HG03066 (cell line): ENCODE results near the gene ERBB4.
"Not testable (repeated sequence)": the region's sequence is repeated elsewhere in the genome, so short reads cannot be mapped to it uniquely, and the experiment has no call there.

Experiments used
- ATAC-seq: cut with Tn5 transposase; IDR thresholded peaks from one replicate; pipeline ENCODE4 v1.9.1; 2021; ENCODE audit warnings: low read depth; ENCODE audit not compliant: unreplicated experiment

The ERBB4 gene

DNA sequence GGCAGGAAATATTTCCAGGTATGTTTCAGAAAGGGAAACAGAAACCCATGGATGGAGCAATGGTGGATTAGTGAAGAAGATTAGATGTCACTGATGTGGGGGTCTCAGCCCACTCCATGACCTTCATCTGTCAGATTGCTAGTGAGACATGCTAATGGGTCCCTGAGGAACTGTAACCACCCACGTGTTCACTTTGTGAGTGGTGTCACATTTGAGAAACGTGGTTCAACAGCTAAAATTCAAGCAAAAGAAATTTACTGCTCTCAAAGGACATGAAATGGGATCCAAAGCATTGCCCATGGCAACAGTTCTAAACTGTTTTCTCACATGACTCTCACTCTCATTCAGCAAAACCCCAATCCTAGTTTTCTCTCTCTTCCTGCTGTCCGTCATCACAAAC is 776.1 kb downstream of the ERBB4 start:
- no peak for ATAC-seq

DNA sequence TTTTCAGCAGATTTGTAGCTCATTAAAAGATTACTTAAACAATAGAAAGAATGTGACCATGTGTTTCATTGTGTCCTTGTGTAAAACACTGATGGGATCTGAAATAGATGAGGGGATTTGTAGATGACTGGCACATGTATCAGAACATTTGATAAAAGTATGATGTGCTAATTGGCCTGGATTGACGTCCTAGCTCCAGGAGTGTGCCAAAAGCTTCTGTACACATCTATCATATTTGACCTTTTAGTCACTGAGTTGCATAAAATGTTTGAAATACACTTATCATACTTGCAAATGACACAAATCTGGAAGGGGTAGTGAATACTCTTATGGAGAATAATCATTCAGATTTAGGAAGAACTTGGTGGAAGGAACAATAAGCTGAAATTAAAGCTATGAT is 778.5 kb downstream of the ERBB4 start:
- no peak for ATAC-seq

DNA sequence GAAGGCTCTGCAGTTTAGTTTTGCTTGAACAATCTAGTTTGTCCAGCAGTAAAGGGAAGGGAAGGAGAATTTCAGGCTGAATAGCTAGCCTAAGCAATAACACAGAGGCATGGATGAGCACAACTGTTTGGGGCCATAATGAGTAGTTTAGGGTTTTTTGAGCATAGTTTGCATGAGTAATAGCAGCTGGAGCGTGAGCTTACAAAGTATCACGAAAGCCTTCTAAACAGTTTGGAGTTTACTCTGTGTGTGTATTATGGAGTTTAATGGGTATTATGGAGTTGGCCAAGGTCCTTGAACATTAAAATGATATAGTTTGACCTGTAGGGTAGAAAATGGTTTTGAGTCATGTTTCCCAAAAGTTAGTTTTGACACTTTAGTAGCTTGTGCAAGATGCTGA is 782.3 kb downstream of the ERBB4 start:
- ATAC-seq, result no peak

DNA sequence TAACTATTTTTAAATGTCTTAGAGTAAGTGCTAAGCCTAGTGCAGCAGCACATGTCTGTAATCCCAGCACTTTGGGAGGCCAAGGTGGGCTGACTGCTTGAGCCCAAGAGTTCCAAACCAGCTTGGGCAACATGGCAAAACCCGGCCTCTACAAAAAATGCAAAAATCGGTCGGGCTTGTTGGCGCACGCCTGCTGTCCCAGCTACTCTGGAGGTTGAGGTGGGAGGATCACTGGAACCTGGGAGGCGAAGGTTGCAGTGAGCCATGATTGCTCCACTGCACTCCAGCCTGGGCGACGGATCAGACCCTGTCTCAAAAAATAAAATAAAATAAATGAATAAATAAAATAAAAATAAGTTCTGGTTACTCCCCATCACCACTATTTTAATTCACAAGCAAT is 783.4 kb downstream of the ERBB4 start:
- no peak for ATAC-seq

- ATAC-seq, result no peak
These were observed 786.8 kb downstream of the ERBB4 start for GRCh38 chr2:211751848-211752247.

DNA sequence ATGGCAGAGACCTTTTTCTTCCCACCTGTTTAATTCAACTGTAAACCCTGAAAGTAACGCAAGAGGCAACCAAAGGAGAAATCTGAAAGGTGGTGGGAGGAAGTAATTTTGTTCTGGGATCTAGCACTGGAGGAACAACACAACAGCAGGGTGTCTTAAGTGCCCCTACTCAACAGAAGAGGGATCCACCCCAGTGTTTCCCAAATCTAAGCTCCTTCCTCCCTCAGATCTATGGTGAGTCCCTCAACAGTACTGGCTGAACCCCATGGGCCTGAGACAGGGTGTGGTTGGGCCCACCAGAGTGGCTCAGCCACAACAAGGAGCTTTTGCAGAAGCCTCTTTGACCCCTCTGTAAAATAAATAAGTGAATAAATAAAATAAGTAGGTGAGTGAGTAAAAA is 790.3 kb downstream of the ERBB4 start:
- no peak for ATAC-seq

- ATAC-seq, result peak; percentile 95
These were observed 793.1 kb downstream of the ERBB4 start for GRCh38 chr2:211745295-211746097.

DNA sequence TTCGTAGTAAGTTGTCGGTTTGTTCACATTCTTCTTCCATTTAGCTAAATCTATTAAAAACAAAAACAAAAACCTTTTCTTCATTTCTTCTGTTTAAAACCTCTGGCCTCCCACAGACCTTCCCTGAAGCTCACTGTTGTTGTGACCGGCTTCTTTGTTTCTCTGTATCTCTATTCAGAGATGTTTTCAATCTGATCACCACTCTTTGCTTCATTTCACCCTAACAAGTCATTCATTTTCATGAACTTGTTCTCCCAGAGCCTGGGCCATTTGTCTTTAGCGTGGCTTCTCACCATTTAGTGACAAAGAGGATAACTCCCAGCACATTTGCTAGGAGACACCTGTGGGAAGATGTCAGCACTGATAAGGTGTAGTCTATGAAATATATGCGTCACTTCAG is 794.2 kb downstream of the ERBB4 start:
- ATAC-seq, result no peak

DNA sequence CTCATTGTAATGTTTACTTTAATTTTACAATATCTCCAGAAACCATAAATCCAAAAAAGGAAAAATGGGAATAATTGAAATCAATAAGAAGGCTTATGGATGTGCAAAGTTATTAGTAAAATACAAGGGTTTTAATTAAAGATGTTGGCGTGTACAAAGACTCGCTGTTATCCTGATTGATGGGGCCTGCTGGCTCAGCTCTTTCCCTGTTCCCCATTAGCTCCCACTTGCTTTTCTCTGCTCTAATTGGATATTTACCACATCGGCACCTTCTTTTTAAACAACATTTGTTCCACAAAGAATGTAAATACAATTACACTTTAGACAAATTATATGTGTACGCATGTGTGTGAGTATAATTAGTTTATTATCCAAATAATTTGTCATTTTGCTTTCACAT is 796.6 kb downstream of the ERBB4 start:
- no peak for ATAC-seq

DNA sequence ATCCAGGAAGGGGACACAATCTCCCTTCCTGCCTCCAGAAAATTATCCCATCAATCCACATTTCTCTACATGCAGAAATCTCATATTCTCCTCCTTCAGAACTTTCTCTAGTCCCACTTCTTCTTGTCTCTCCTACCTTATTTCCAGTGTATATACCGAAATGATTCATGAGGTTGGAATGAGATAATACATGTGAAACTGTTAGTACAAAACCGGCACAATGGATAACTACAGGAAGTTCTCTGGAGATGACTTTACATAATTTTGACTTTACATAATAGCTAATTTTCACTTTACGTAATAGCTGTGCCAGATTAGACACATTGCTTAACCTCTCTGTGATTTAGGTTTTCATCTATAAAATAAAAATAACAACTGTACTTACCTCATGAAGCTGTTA is 801.3 kb downstream of the ERBB4 start:
- ATAC-seq, result no peak

GRCh38 chr2:211730215-211730614 is 808.4 kb downstream of the ERBB4 start:
- ATAC-seq, result no peak

- ATAC-seq, result no peak
These were observed 809.2 kb downstream of the ERBB4 start for GRCh38 chr2:211729433-211729832.

- ATAC-seq, result no peak
These were observed 813.7 kb downstream of the ERBB4 start for GRCh38 chr2:211724933-211725332.

DNA sequence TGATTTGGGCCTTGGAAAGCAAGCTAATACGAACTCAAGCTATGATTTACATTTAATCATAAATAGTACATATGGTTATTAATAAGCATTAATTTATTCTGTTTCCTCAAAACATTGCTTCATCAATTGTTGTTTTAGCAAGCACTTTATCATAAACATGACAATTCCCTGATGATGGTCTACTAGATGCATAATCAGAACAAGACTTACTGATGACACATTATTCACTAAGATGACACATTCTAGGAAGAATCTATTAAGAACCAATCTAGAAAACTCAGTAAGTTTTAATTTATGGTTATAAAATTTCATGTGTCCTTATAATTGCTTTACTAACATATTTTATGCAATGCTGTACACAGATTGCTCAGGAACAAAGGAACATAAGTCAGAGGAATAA is 815.2 kb downstream of the ERBB4 start:
- no peak for ATAC-seq

DNA sequence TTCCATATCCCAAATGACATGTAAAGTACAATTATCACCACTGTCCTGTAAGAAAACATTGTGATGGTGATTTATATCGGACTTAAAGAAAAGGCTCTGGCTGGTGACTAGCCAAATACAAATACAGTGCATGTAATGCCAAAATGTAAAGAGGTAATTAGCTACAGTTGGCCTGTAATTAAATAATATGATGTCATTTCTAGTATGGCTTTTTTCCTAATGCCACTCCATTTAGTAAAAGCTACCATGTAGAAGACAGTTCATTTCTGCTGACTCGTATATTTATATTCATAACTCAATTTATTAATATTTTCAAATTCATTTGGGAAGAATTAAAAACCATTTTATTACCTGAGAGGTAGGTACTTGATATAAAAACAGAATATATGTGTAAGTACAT is 815.7 kb downstream of the ERBB4 start:
- no peak for ATAC-seq

DNA sequence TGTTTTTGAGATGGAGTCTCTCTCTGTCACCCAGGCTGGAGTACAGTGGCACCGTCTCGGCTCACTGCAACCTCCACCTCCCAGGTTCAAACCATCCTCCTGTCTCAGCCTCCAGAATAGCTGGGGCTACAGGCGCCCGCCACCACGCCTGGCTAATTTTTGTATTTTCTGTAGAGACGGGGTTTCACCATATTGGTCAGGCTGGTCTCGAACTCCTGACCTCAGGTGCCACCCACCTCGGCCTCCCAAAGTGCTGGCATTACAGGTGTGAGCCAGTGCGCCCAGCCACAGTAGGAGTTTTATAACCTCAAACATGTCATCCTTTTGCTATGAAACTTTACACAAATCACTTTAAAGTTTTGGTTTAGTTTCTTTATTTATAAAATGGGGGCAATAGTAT is 816.7 kb downstream of the ERBB4 start:
- not testable (repeated sequence) for ATAC-seq

DNA sequence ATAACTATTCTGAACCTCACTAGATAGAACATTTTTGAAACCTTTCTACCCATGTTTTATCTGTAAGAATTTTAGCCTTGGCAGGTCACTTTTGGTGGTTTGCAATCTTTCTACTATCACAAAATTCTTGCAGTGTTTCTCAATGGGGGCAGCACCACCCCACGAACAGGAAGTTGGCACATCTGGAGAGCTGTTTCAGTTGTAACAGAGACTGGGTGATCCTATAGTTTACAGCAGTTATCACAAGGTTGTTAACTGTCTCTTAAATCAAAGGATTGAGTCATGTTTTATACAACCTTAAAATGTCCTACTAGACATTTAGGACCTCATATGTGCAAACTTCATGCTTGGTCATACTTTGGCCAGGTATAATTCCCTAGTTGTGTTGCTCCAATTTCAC is 829.2 kb downstream of the ERBB4 start:
- ATAC-seq, result no peak

GRCh38 chr2:211692689-211693088 is 845.9 kb downstream of the ERBB4 start:
- no peak for ATAC-seq

DNA sequence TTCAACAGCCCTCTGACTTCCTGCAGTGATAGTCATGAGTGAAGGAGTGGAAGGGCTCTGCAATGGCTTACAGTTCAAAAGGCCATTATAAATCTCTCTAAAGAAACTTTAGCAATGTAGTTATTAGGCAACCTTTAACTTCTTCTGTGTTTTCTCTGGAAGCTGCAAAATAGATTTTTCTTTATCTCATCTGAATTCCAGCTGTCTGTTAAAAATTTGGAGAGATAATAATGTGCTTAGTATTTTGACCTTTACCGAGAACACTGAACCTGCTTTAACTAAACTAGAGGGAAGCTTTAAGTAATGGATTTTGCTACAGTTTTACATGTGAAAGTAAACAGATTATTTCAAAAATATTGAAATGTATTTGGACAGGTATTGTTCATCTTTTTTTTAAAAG is 847.9 kb downstream of the ERBB4 start:
- ATAC-seq, result no peak

DNA sequence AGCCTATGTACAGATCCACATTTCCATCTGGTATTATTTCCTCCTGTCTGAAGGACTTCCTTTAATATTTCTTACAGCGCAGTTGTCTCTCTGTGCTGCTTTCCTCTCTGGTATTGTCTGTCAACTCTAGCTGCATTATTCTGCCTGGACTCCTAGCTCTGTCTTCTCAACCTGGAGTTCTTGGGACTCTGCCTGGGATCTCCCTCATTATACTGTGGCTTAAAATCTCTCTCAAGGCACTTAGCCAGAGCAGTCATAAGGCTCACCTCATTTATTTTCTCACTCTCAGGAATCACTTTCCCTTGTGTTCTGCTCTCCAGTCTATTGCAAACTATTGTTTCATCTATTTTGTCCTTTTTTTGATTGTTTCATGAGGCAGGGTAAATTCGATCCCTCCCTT is 850.4 kb downstream of the ERBB4 start:
- ATAC-seq, result no peak

DNA sequence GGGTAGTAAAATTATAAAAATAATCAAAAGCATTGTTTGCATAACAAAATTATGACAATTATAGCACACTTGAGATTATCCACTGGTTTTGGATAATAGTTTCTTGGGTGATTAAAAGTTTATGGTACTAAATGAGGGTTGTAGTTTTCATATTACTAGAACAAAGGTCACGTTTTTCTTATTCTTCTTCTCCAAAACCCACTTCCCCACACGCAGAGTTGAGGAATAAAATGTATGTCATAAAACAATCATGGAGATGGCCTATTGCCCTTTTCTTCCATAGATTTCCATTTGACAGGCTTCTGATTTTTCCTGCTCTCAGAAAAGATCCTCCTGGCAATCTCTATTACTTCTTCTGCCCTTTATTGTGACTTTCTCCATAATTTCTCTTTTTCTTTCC is 863.9 kb downstream of the ERBB4 start:
- no peak for ATAC-seq

GRCh38 chr2:211673133-211673905 is 865.3 kb downstream of the ERBB4 start:
- ATAC-seq, result no peak
